ENCODE measurements around the gene RNPS1.

Gene RNPS1

GRCh38 chr16:2299915-2300192 lies 31.9 kb upstream of the RNPS1 start:
- H3K4me3 ChIP-seq (ENCODE audit: insufficient read depth, low read length, poor library complexity, severe bottlenecking) = no peak overlapping the region
- no peak overlapping the region for H3K9ac ChIP-seq (ENCODE audit: low read length)
- H3K4me2 ChIP-seq (ENCODE audit: low read depth, low read length, poor library complexity, severe bottlenecking) = no peak overlapping the region
- H3K9me3 ChIP-seq (ENCODE audit: insufficient read depth, low read length) = no peaks in the 10 kb centered on the region
- no peaks in the 10 kb centered on the region for H3F3A ChIP-seq (ENCODE audit: insufficient read depth)
- no peaks in the 10 kb centered on the region for H3K27me3 ChIP-seq (ENCODE audit: low read length)
- H4K20me1 ChIP-seq (ENCODE audit: low read depth, low read length) = no peaks in the 10 kb centered on the region
- no peaks in the 10 kb centered on the region for H3K9me2 ChIP-seq (replicated peaks; ENCODE audit: insufficient read depth, low read length)
- TF ChIP-seq CTCF (IDR thresholded peaks at IDR 0.05; ENCODE audit: insufficient read depth, low read length, poor library complexity, severe bottlenecking) = no peak
- no peak for TF ChIP-seq EZH2phosphoT487 (conservative IDR thresholded peaks at IDR 0.05; ENCODE audit: low read length)
- no peak overlapping the region for H3K27ac ChIP-seq (ENCODE audit: low read depth, low read length)
- no peaks in the 10 kb centered on the region for H3K36me3 ChIP-seq (ENCODE audit: low read length)
- no peaks in the 10 kb centered on the region for H3K79me2 ChIP-seq (ENCODE audit: insufficient read depth, low read length)
- H2AFZ ChIP-seq (ENCODE audit: low read depth, low read length, severe bottlenecking) = no peak overlapping the region

- no peak overlapping the region for H3K9ac ChIP-seq (ENCODE audit: low read length)
- H3K9me3 ChIP-seq (ENCODE audit: insufficient read depth, low read length) = no peaks in the 10 kb centered on the region
- H2AFZ ChIP-seq (ENCODE audit: low read depth, low read length, severe bottlenecking) = no peak overlapping the region
- H3K79me2 ChIP-seq (ENCODE audit: insufficient read depth, low read length) = no peaks in the 10 kb centered on the region
- no peaks in the 10 kb centered on the region for H3K36me3 ChIP-seq (ENCODE audit: low read length)
- no peaks in the 10 kb centered on the region for H4K20me1 ChIP-seq (ENCODE audit: low read depth, low read length)
- H3F3A ChIP-seq (ENCODE audit: insufficient read depth) = no peaks in the 10 kb centered on the region
- TF ChIP-seq CTCF (IDR thresholded peaks at IDR 0.05; ENCODE audit: insufficient read depth, low read length, poor library complexity, severe bottlenecking) = no peak
- H3K27me3 ChIP-seq (ENCODE audit: low read length) = no peaks in the 10 kb centered on the region
- no peak overlapping the region for H3K4me3 ChIP-seq (ENCODE audit: insufficient read depth, low read length, poor library complexity, severe bottlenecking)
- H3K27ac ChIP-seq (ENCODE audit: low read depth, low read length) = no peak overlapping the region
- H3K9me2 ChIP-seq (replicated peaks; ENCODE audit: insufficient read depth, low read length) = no peaks in the 10 kb centered on the region
- H3K4me2 ChIP-seq (ENCODE audit: low read depth, low read length, poor library complexity, severe bottlenecking) = no peak overlapping the region
Observed at GRCh38 chr16:2299121-2299914, 31.4 kb upstream of the RNPS1 start.

- H3K27me3 ChIP-seq (ENCODE audit: low read length) = no peaks in the 10 kb centered on the region
- H3K9me2 ChIP-seq (replicated peaks; ENCODE audit: insufficient read depth, low read length) = no peaks in the 10 kb centered on the region
- H3K79me2 ChIP-seq (ENCODE audit: insufficient read depth, low read length) = no peaks in the 10 kb centered on the region
- H3F3A ChIP-seq (ENCODE audit: insufficient read depth) = no peaks in the 10 kb centered on the region
- H3K27ac ChIP-seq (ENCODE audit: low read depth, low read length) = no peak overlapping the region
- no peaks in the 10 kb centered on the region for H3K36me3 ChIP-seq (ENCODE audit: low read length)
- no peaks in the 10 kb centered on the region for H4K20me1 ChIP-seq (ENCODE audit: low read depth, low read length)
- no peak overlapping the region for H3K4me2 ChIP-seq (ENCODE audit: low read depth, low read length, poor library complexity, severe bottlenecking)
- H2AFZ ChIP-seq (ENCODE audit: low read depth, low read length, severe bottlenecking) = no peak overlapping the region
- H3K4me3 ChIP-seq (ENCODE audit: insufficient read depth, low read length, poor library complexity, severe bottlenecking) = no peak overlapping the region
- TF ChIP-seq CTCF (IDR thresholded peaks at IDR 0.05; ENCODE audit: insufficient read depth, low read length, poor library complexity, severe bottlenecking) (no peak), EZH2phosphoT487 (conservative IDR thresholded peaks at IDR 0.05; ENCODE audit: low read length) (no peak)
- H3K9ac ChIP-seq (ENCODE audit: low read length) = no peak overlapping the region
- H3K9me3 ChIP-seq (ENCODE audit: insufficient read depth, low read length) = no peaks in the 10 kb centered on the region
Observed at GRCh38 chr16:2298621-2299020, 30.7 kb upstream of the RNPS1 start.
